HL-60 (cell line): Measurements from ENCODE around the gene HAP1.
"Not testable (repeated sequence)": the region's sequence is repeated elsewhere in the genome, so short reads cannot be mapped to it uniquely, and the experiment has no call there.

Source experiments
- DNase-seq, 2 experiments: peaks; one replicate each; pipeline ENCODE4 v3.0.0-alpha.2; 2010 to 2020; ENCODE audit warnings: low read depth in 1 of 2, low spot score in 1 of 2
- H3K27ac ChIP-seq: fragments of 250-450 bp; sonication (Bioruptor Pico); replicated peaks from 2 replicates; pipeline ENCODE4 v1.5.1; 2020; ENCODE audit warnings: mild to moderate bottlenecking, moderate library complexity
- H3K27me3 ChIP-seq: fragments of 250-450 bp; sonication (Bioruptor Pico); 2 replicates; pipeline ENCODE4 v1.5.1; 2021; ENCODE audit warnings: mild to moderate bottlenecking, moderate library complexity; ENCODE audit not compliant: insufficient read depth, poor library complexity, severe bottlenecking
- H3K4me3 ChIP-seq: replicated peaks from 2 replicates; pipeline ENCODE4 v1.5.1; 2011; ENCODE audit warnings: mild to moderate bottlenecking, control low read depth, low read length; ENCODE audit not compliant: insufficient read depth
- GABPA ChIP-seq: IDR thresholded peaks from 2 replicates; pipeline ENCODE4 v1.6.1; 2012; ENCODE audit warnings: low read depth
- POLR2AphosphoS5 ChIP-seq: IDR thresholded peaks from 2 replicates; pipeline ENCODE4 v1.6.1; 2012; ENCODE audit warnings: low read depth
- REST ChIP-seq: IDR thresholded peaks from 2 replicates; pipeline ENCODE4 v1.6.1; 2012; ENCODE audit warnings: low read depth; ENCODE audit not compliant: insufficient replicate concordance
- SPI1 ChIP-seq: IDR thresholded peaks from 2 replicates; pipeline ENCODE4 v1.6.1; 2012; ENCODE audit warnings: low read depth, mild to moderate bottlenecking, borderline replicate concordance
- TF ChIP-seq, protein P1 (sequence below): IDR thresholded peaks from one replicate; pipeline ENCODE4 v1.5.1; 2011; ENCODE audit warnings: low read length, control low read depth, inconsistent platforms; ENCODE audit not compliant: insufficient read depth

Gene HAP1

DNA sequence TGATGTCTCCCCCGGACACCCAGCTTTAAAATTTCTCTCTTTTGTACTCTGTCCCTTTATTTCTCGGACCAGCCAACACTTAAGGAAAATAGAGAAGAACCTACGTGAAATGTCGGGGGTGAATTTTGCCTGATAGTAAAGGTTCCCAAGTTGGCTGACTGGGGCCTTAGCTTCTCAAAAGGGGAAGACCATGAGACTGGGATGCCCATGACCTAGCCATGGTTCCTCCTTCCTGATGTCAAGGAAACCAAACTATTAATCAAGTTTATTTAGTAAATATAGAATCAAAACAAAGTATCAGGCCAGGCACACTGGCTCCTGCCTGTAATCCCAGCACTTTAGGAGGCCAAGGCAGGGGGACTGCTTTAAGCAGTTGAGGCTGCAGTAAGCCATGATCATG is 48.2 kb downstream of the HAP1 start:
- DNase-seq = no peak
- no peak overlapping the region for H3K4me3 ChIP-seq
- H3K27ac ChIP-seq = no peak overlapping the region
- TF ChIP-seq REST = no peak
- H3K27me3 ChIP-seq = no peaks in the 10 kb centered on the region

GRCh38 chr17:41685753-41686152 is 48.7 kb downstream of the HAP1 start:
- DNase-seq, H3K27me3 ChIP-seq, H3K4me3 ChIP-seq, H3K27ac ChIP-seq: not testable (repeated sequence)

DNA sequence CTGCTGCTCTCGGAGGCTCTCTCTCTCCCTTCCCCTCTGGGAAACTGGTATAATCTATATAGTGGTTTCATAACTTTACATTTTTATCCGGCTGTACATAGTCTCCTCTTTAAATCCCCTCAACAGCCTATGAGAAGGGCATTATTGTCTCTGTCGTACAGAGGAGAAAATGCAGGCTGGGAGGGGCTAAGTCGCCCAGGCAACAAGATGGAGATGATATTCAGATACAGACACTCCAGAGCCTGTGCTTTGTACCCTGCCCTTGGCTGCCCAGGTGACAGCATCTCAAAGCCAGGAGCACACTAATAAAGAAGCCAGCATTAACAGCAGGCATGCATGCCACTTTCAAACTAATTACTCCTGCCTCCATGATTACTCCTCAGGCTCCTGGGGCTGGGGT is 50.4 kb downstream of the HAP1 start:
- Histone ChIP-seq H3K27ac (no peak overlapping the region), H3K27me3 (no peaks in the 10 kb centered on the region), H3K4me3 (no peak overlapping the region)
- no peak for TF ChIP-seq POLR2AphosphoS5
- no peak for TF ChIP-seq SPI1
- no peak for TF ChIP-seq GABPA
- no peak for TF ChIP-seq REST
- TF ChIP-seq, protein P1, sequence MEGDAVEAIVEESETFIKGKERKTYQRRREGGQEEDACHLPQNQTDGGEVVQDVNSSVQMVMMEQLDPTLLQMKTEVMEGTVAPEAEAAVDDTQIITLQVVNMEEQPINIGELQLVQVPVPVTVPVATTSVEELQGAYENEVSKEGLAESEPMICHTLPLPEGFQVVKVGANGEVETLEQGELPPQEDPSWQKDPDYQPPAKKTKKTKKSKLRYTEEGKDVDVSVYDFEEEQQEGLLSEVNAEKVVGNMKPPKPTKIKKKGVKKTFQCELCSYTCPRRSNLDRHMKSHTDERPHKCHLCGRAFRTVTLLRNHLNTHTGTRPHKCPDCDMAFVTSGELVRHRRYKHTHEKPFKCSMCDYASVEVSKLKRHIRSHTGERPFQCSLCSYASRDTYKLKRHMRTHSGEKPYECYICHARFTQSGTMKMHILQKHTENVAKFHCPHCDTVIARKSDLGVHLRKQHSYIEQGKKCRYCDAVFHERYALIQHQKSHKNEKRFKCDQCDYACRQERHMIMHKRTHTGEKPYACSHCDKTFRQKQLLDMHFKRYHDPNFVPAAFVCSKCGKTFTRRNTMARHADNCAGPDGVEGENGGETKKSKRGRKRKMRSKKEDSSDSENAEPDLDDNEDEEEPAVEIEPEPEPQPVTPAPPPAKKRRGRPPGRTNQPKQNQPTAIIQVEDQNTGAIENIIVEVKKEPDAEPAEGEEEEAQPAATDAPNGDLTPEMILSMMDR = no peak
- no peak for DNase-seq

GRCh38 chr17:41683441-41684007 is 50.9 kb downstream of the HAP1 start:
- H3K27me3 ChIP-seq = no peaks in the 10 kb centered on the region
- DNase-seq = no peak
- no peak overlapping the region for H3K4me3 ChIP-seq
- H3K27ac ChIP-seq = no peak overlapping the region
- no peak for TF ChIP-seq POLR2AphosphoS5
- no peak for TF ChIP-seq SPI1
- no peak for TF ChIP-seq GABPA
- no peak for TF ChIP-seq REST
- TF ChIP-seq, protein P1 = no peak
